GM21529 (cell line): ENCODE results near the gene ZNF618.

Experiments used
- ATAC-seq: cut with Tn5 transposase; IDR thresholded peaks from one replicate; pipeline ENCODE4 v1.9.1; 2021; ENCODE audit not compliant: unreplicated experiment

The ZNF618 gene

GRCh38 chr9:113910036-113910639, 34.0 kb downstream of the ZNF618 start:
- no peak for ATAC-seq

GRCh38 chr9:113911850-113912557, 35.9 kb downstream of the ZNF618 start:
- no peak for ATAC-seq

GRCh38 chr9:113912816-113913215, 36.7 kb downstream of the ZNF618 start:
- ATAC-seq = no peak

GRCh38 chr9:113913426-113914195, 37.5 kb downstream of the ZNF618 start:
- ATAC-seq = no peak

- no peak for ATAC-seq
Observed at GRCh38 chr9:113914517-113914916, 38.4 kb downstream of the ZNF618 start.

- ATAC-seq = no peak
Observed at GRCh38 chr9:113915817-113916434, 39.8 kb downstream of the ZNF618 start.

- no peak for ATAC-seq
Observed at GRCh38 chr9:113916931-113917330, 40.8 kb downstream of the ZNF618 start.

- no peak for ATAC-seq
Observed at GRCh38 chr9:113918697-113919350, 42.7 kb downstream of the ZNF618 start.

- ATAC-seq = no peak
Observed at GRCh38 chr9:113919382-113919781, 43.3 kb downstream of the ZNF618 start.

GRCh38 chr9:113919871-113920270, 43.8 kb downstream of the ZNF618 start:
- no peak for ATAC-seq

GRCh38 chr9:113920872-113921271, 44.8 kb downstream of the ZNF618 start:
- no peak for ATAC-seq

- ATAC-seq = no peak
Observed at GRCh38 chr9:113921396-113921925, 45.4 kb downstream of the ZNF618 start.

GRCh38 chr9:113922160-113922559, 46.1 kb downstream of the ZNF618 start:
- no peak for ATAC-seq

GRCh38 chr9:113926211-113926610, 50.1 kb downstream of the ZNF618 start:
- no peak for ATAC-seq

GRCh38 chr9:113927277-113927676, 51.2 kb downstream of the ZNF618 start:
- no peak for ATAC-seq

GRCh38 chr9:113928269-113928668, 52.2 kb downstream of the ZNF618 start:
- no peak for ATAC-seq

GRCh38 chr9:113929634-113930389, 53.7 kb downstream of the ZNF618 start:
- no peak for ATAC-seq

- ATAC-seq = no peak
Observed at GRCh38 chr9:113930390-113930783, 54.3 kb downstream of the ZNF618 start.

GRCh38 chr9:113931140-113931539, 55.0 kb downstream of the ZNF618 start:
- ATAC-seq = no peak

- ATAC-seq = no peak
Observed at GRCh38 chr9:113931777-113932176, 55.7 kb downstream of the ZNF618 start.
